NB4 (cell line): ENCODE results near the gene KLK14.

Source experiments
- POLR2A ChIP-seq: IDR thresholded peaks from 2 replicates; pipeline ENCODE4 v1.6.1; 2011; ENCODE audit warnings: mild to moderate bottlenecking; ENCODE audit not compliant: insufficient read length; ENCODE audit errors: extremely low read depth
- TF ChIP-seq, protein P1 (sequence below): IDR thresholded peaks from one replicate; pipeline ENCODE4 v1.5.1; 2012; ENCODE audit warnings: low read depth, low read length
- TF ChIP-seq, protein P2 (sequence below): IDR thresholded peaks from 2 replicates; pipeline ENCODE4 v1.6.1; 2011; ENCODE audit warnings: low read depth, low read length

DNA sequence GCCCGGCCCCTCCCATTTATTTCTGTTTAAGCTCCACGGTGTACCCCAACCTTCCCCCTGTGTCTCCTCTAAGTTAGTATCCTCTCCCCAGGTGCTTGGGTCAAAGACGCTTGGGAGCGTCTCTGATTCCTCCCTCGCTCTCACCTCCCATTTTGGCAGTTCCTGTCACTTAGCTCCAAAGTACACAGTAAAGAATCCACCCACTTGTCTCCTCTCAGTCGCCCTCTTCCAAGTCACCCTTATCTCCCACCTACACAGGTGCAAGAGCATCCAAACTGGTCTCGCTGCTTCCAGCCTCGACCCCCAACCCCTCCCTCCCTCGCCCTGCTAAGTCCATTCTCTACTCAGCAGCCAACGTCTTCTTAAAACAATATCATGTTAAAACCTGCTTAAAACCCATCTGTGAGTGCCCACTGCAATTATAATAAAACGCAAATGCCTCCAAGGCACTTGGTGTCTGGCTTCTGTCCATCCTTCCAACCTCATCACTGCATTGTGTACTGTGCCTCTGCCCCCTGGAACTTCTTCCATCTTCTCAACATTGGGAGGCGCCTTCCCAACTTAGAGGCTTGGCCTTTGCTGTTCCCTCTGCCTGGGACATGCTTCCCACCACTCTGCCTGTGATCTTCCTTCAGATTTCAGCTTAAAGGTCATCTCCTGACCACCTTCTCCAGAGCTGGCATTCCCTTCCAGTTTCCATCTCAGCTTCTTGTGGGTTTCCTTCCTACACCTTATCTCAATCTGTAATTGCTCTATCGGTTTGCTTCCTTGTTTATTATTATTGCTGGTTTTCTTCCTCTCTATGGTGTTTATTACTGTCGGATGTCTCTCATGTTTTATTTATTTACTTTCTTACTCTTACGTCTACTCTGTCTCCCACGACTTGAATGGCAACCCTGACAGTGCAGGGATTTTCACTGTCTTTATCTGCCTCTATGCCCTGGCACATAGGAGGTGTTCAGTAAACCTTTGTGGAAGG lies 9.5 kb upstream of the KLK14 start:
- no peak for TF ChIP-seq POLR2A
- TF ChIP-seq, protein P1, sequence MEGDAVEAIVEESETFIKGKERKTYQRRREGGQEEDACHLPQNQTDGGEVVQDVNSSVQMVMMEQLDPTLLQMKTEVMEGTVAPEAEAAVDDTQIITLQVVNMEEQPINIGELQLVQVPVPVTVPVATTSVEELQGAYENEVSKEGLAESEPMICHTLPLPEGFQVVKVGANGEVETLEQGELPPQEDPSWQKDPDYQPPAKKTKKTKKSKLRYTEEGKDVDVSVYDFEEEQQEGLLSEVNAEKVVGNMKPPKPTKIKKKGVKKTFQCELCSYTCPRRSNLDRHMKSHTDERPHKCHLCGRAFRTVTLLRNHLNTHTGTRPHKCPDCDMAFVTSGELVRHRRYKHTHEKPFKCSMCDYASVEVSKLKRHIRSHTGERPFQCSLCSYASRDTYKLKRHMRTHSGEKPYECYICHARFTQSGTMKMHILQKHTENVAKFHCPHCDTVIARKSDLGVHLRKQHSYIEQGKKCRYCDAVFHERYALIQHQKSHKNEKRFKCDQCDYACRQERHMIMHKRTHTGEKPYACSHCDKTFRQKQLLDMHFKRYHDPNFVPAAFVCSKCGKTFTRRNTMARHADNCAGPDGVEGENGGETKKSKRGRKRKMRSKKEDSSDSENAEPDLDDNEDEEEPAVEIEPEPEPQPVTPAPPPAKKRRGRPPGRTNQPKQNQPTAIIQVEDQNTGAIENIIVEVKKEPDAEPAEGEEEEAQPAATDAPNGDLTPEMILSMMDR = no peak
- TF ChIP-seq, protein P2, sequence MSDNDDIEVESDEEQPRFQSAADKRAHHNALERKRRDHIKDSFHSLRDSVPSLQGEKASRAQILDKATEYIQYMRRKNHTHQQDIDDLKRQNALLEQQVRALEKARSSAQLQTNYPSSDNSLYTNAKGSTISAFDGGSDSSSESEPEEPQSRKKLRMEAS = no peak
